Ectodermal cell (in vitro differentiated cells): ENCODE measurements around the gene SAMD14.
A peak's percentile ranks its signal among the peaks of the same experiment; 100 is the strongest.

Experiments used
- H3K27ac ChIP-seq: 2 replicates; pipeline ENCODE4 v1.7.0; 2013; ENCODE audit warnings: mild to moderate bottlenecking, low read depth, low read length; ENCODE audit not compliant: insufficient read depth, poor library complexity, severe bottlenecking
- H3K27me3 ChIP-seq: 2 replicates; pipeline ENCODE4 v1.7.0; 2013; ENCODE audit warnings: mild to moderate bottlenecking, low read length; ENCODE audit not compliant: insufficient read depth, control insufficient read depth, poor library complexity, severe bottlenecking
- H3K36me3 ChIP-seq: one replicate; pipeline ENCODE4 v1.7.0; 2013; ENCODE audit warnings: low read length; ENCODE audit not compliant: control insufficient read depth, insufficient read depth
- H3K4me1 ChIP-seq: one replicate; pipeline ENCODE4 v1.7.0; 2013; ENCODE audit warnings: low read length; ENCODE audit not compliant: control insufficient read depth, insufficient read depth
- H3K4me3 ChIP-seq: 2 replicates; pipeline ENCODE4 v1.7.0; 2013; ENCODE audit warnings: low read depth, low read length, control low read depth; ENCODE audit not compliant: insufficient read depth
- H3K9me3 ChIP-seq: 2 replicates; pipeline ENCODE4 v1.7.0; 2013; ENCODE audit warnings: mild to moderate bottlenecking, low read length, moderate library complexity; ENCODE audit not compliant: control insufficient read depth
- WGBS, 2 experiments: methylation state at CpG; one replicate each; pipeline ENCODE4 v1.1.7; 2013; ENCODE audit warnings: missing lambda C conversion rate in 2 of 2; 5-methylcytosine and 5-hydroxymethylcytosine counted together

The SAMD14 gene

DNA sequence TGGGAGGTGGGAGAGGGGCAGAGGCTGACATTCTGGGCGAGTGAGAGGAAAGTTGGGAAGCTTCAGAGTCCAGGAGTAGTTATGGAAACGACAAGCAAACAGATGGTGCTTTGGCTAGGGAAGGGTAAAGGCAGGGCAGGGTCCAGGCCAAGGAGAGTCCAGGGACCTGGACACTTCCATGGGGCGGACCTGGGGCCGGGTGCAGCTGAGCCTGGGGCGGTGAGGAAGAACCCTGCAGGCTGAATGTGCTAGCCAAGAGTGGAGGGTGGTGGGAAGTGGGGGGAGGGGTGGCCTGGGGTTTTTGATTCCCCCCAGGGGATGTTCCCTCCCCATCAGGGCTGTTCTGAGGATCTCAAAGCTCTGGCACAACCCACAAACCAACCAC, 17.9 kb upstream of the SAMD14 start:
- Histone ChIP-seq H3K27ac (no peak overlapping the region), H3K4me3 (peak overlapping the region; percentile 70), H3K27me3 (peaks cover 16% of the 10 kb centered on the region), H3K4me1 (peaks cover 35% of the 10 kb centered on the region), H3K9me3 (no peaks in the 10 kb centered on the region), H3K36me3 (peaks cover 15% of the 10 kb centered on the region)
- WGBS, 2 experiments, result 32 to 36% methylated on average over 5 of the region's 5 CpGs

DNA sequence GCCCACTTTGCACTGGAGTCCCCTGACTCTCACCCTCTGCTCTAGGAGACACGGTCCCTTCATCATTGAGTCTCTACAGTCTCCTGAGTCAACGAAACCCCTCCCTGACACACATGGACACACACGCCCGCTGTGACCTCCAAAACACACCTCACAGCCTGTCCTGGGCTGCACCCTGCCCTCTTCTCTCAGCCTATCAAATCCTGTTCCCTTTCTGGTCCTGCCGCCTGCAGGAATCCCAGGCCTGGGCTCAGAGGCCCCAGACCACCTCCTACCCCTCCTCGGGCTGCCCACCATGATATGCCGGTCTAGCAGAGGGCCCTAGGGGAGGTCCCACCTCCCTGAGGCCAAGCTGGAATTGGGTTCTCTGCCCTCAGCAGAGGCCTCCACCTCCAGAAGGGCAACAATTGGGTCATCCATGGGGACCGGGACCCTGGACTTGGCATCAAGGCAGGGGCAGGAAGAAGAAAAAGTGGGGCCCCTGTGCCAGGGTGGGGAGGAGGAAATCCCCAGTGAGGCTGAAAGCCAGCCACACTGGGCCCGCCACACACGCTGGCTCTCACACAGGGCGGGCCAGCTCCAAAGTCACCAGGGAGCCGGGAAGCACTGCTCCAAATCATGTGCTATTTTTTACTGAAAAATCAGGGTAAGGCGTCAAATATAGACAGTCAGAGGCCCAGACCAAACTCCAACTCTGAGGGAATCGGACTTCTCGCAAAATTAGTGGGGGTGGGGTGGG, 17.1 kb upstream of the SAMD14 start:
- H3K27ac ChIP-seq, result no peak overlapping the region
- 79 to 80% methylated on average over 13 to 14 of the region's 15 CpGs for WGBS, 2 experiments
- peak overlapping the region; percentile 10 for H3K4me3 ChIP-seq
- peaks cover 28% of the 10 kb centered on the region for H3K4me1 ChIP-seq
- H3K36me3 ChIP-seq, result peaks cover 21% of the 10 kb centered on the region
- no peaks in the 10 kb centered on the region for H3K9me3 ChIP-seq
- peaks cover 16% of the 10 kb centered on the region for H3K27me3 ChIP-seq

DNA sequence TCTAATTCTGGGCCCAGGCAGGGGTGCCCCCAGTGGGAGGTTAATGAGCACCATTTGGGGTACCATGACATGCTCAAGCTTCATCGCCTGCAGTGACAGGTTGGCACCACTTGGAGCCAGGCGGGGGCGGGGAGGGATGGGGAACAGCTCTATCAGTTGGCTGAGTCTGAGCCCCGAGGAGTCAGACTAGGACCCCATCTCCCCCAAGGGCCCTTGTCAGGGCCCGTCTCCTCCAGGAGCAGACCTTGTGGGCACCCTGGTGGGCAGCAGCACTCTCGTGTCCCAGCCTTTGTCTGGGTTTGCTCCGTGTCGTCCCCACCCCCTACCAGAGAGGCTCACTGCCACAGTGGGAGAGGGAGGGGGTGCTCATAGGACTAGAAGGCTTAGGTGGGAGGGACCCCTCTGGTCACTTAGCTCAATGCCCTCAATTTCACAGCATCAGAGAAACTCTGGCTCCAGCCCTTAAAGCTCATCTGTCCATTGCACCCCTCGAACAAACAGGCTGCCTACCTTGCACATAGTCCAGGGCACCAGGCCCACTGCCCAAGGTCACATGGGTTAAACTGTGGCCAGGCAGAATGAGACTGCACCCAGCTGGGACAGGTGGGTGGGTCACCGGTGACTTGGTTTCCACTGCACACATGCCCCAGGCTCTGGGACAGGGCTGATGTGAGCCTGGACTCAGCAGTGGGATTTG, 16.4 kb upstream of the SAMD14 start:
- peaks cover 28% of the 10 kb centered on the region for H3K4me1 ChIP-seq
- peaks cover 27% of the 10 kb centered on the region for H3K36me3 ChIP-seq
- H3K9me3 ChIP-seq, result no peaks in the 10 kb centered on the region
- WGBS, 2 experiments, result 68 to 81% methylated on average over 8 to 10 of the region's 10 CpGs
- H3K27ac ChIP-seq, result no peak overlapping the region
- H3K4me3 ChIP-seq, result no peak overlapping the region
- H3K27me3 ChIP-seq, result peaks cover 16% of the 10 kb centered on the region

- peaks cover 28% of the 10 kb centered on the region for H3K4me1 ChIP-seq
- H3K36me3 ChIP-seq, result peaks cover 33% of the 10 kb centered on the region
- 82 to 85% methylated on average over 11 of the region's 11 CpGs for WGBS, 2 experiments
- H3K27me3 ChIP-seq, result peaks cover 16% of the 10 kb centered on the region
- H3K4me3 ChIP-seq, result no peak overlapping the region
- H3K27ac ChIP-seq, result no peak overlapping the region
- no peaks in the 10 kb centered on the region for H3K9me3 ChIP-seq
Measured at GRCh38 chr17:50145532-50146229, 15.7 kb upstream of the SAMD14 start.

- peaks cover 9% of the 10 kb centered on the region for H3K27me3 ChIP-seq
- 91% methylated on average over 16 of the region's 16 CpGs for WGBS, 2 experiments
- H3K27ac ChIP-seq, result no peak overlapping the region
- no peak overlapping the region for H3K4me3 ChIP-seq
- H3K36me3 ChIP-seq, result peaks cover 38% of the 10 kb centered on the region
- H3K9me3 ChIP-seq, result no peaks in the 10 kb centered on the region
- peaks cover 34% of the 10 kb centered on the region for H3K4me1 ChIP-seq
Measured at GRCh38 chr17:50144845-50145531, 15.0 kb upstream of the SAMD14 start.

- WGBS, 2 experiments, result 87% methylated on average over 6 of the region's 6 CpGs
- H3K36me3 ChIP-seq, result peaks cover 38% of the 10 kb centered on the region
- peaks cover 34% of the 10 kb centered on the region for H3K4me1 ChIP-seq
- no peak overlapping the region for H3K4me3 ChIP-seq
- H3K27ac ChIP-seq, result no peak overlapping the region
- H3K9me3 ChIP-seq, result no peaks in the 10 kb centered on the region
- peaks cover 3% of the 10 kb centered on the region for H3K27me3 ChIP-seq
Measured at GRCh38 chr17:50144355-50144754, 14.4 kb upstream of the SAMD14 start.

- no peaks in the 10 kb centered on the region for H3K27me3 ChIP-seq
- no peaks in the 10 kb centered on the region for H3K9me3 ChIP-seq
- WGBS, 2 experiments, result 95 to 96% methylated on average over 20 of the region's 20 CpGs
- peaks cover 44% of the 10 kb centered on the region for H3K36me3 ChIP-seq
- no peak overlapping the region for H3K4me3 ChIP-seq
- H3K4me1 ChIP-seq, result peaks cover 34% of the 10 kb centered on the region
- no peak overlapping the region for H3K27ac ChIP-seq
Measured at GRCh38 chr17:50143461-50144176, 13.7 kb upstream of the SAMD14 start.

DNA sequence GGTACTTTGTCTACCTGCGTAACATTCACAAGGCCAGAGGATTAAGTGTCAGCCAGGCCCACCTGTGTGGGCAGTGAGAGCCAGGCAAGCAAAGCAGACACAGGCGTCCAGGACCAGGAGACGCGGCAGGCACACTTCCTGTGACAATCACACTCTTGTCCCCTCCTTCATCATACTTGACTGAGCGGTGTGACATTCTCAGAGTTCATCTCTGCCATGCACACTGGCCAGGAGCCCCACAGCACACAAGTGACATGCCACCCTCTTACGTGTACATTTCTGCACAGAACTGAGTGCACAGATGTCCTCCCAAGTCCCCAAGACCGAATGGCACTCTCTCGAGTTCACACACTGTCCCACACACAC, 11.8 kb upstream of the SAMD14 start:
- no peak overlapping the region for H3K27ac ChIP-seq
- no peak overlapping the region for H3K4me3 ChIP-seq
- H3K36me3 ChIP-seq, result peaks cover 54% of the 10 kb centered on the region
- no peaks in the 10 kb centered on the region for H3K9me3 ChIP-seq
- WGBS, 2 experiments, result 94 to 95% methylated on average over 8 of the region's 8 CpGs
- no peaks in the 10 kb centered on the region for H3K27me3 ChIP-seq
- peaks cover 16% of the 10 kb centered on the region for H3K4me1 ChIP-seq

DNA sequence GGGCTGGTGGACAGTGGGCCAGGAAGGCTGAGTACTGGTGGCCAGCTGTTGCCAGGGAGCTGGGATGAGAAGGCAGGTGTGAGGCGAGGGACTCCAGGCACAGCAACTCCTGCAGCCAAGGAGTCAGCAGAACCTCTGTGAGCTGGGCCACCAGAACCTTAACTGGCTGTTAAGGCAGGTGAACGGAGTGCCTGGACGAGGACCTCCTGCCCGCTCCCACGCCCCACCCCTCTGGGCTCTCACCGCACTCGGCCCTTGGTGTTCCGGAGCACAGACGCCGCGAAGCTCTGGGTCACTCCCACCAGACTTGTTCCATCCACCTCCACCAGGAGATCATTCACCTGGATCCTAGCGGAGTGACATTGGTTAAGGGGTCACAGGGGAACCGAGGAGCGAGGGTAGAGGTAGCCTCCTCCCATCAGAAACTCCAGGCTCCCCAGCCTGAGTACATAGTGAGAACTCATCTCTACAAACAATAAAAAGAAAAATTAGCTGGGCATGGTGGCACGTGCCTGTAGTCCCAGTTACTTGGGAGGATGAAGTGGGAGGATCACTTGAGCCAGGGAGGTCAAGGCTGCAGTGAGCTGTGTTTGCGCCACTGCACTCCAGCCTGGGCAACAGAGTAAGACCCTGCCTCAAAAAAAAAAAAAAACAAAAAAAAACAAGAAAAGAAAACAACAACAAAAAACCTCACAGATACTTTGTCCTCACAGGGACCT, 11.2 kb upstream of the SAMD14 start:
- H3K9me3 ChIP-seq, result no peaks in the 10 kb centered on the region
- no peaks in the 10 kb centered on the region for H3K27me3 ChIP-seq
- H3K27ac ChIP-seq, result no peak overlapping the region
- peaks cover 11% of the 10 kb centered on the region for H3K4me1 ChIP-seq
- no peak overlapping the region for H3K4me3 ChIP-seq
- WGBS, 2 experiments, result 94 to 96% methylated on average over 16 of the region's 16 CpGs
- peaks cover 54% of the 10 kb centered on the region for H3K36me3 ChIP-seq
